AG10803 (cell line): ENCODE results near the gene POLDIP3.

Source experiments
- DNase-seq: peaks from one replicate; pipeline ENCODE4 v3.0.0; 2010; ENCODE audit warnings: low read depth
- H3K4me3 ChIP-seq: 2 replicates; pipeline ENCODE4 v1.5.1; 2011; ENCODE audit warnings: mild to moderate bottlenecking, low read length, control low read depth
- TF ChIP-seq, protein P1 (sequence below): conservative IDR thresholded peaks from 2 replicates; pipeline ENCODE4 v1.5.1; 2011; ENCODE audit warnings: mild to moderate bottlenecking, low read length, control low read depth, inconsistent platforms

POLDIP3 gene

DNA sequence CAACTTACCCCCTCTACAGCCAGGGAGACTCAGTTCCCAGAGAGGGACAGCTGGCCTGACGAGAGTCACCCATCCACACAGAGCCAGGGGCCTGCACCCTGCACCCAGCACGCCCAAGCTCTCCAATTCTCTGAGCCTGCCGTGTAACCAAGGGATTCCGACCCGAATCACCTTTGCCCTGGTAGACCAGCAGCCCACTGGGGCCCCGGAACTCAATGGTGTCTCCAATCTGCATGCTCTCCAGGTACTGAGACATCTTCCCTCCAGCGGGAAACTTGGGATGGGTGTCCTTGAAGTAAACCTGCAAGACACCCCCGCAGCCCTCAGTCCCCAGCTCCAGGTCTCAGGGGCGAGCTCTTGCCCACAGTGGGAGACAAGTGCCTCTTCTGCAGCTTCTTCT is 13.3 kb upstream of the POLDIP3 start:
- TF ChIP-seq, protein P1, sequence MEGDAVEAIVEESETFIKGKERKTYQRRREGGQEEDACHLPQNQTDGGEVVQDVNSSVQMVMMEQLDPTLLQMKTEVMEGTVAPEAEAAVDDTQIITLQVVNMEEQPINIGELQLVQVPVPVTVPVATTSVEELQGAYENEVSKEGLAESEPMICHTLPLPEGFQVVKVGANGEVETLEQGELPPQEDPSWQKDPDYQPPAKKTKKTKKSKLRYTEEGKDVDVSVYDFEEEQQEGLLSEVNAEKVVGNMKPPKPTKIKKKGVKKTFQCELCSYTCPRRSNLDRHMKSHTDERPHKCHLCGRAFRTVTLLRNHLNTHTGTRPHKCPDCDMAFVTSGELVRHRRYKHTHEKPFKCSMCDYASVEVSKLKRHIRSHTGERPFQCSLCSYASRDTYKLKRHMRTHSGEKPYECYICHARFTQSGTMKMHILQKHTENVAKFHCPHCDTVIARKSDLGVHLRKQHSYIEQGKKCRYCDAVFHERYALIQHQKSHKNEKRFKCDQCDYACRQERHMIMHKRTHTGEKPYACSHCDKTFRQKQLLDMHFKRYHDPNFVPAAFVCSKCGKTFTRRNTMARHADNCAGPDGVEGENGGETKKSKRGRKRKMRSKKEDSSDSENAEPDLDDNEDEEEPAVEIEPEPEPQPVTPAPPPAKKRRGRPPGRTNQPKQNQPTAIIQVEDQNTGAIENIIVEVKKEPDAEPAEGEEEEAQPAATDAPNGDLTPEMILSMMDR = no peak
- no peak for DNase-seq
- H3K4me3 ChIP-seq = no peak overlapping the region

DNA sequence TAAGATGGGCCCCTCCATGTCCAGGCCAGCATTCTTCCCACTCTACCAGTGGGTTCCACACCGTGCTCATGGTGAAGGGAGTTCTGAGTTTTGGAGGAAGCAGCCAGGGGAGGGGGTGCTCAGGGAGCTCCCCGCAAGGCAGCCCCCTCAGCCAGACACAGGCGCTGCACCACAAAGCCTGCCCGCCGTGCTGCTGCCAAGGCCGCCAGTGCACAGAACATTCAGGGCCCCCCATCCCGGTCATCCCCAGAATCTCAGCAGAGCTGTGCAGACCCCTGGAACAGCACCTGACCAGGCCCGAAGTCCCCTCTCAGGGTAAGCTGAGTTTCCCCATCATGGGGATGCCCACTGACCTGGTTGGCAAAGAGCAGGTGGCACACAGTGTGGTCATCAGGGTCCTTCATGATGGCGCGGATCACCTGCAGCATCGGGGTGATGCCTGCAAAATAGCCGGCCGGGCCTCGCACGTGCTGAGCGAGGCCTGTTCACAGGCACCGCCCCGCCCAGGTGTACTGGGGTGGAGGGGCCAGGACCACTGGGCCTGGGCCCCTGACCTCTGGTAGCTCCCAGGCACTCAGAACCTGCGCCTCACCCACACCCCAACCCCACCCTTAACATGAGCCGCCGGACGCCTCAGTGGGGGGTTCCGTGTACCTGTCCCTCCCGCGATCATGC is 12.4 kb upstream of the POLDIP3 start:
- H3K4me3 ChIP-seq = no peak overlapping the region
- no peak for DNase-seq
- TF ChIP-seq, protein P1 = no peak

DNA sequence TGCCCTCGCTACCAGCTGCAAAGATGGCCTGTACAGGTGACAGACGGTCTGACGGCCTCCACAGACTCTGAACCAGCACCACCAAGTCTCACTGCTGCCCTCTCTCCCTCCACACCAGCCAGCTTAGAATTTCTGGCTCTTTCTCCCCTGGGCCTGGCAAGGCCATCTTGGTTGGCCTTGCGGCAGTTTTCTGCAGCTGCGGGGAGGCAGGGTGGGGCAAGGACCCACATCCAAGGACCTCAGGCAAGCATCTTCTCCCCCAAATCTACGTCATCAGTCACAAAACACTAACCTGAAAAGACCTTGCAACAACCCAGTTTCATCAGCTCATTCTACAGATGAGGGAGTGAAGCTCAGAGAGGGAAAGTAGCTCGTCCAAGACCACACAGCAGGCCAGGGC is 11.7 kb upstream of the POLDIP3 start:
- H3K4me3 ChIP-seq = no peak overlapping the region
- TF ChIP-seq, protein P1 = no peak
- no peak for DNase-seq

DNA sequence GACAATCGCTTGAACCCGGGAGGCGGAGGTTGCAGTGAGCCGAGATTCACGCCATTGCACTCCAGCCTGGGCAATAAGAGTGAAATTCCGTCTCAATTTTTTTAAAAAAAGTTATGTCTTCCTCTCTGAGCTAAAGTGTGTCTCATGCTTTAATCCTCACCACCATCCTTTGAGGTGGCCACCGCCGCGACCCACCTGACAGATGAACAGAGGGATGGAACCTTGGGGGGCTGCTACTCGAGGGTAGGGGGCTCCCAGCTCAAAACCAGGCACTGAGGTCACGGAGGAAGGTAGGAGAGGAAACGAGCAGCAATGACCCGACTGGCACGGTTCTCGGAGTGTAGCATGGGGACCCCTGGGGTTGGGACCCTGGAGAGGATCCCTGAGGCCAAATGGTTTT is 10.7 kb upstream of the POLDIP3 start:
- DNase-seq = no peak
- no peak overlapping the region for H3K4me3 ChIP-seq
- TF ChIP-seq, protein P1 = no peak

DNA sequence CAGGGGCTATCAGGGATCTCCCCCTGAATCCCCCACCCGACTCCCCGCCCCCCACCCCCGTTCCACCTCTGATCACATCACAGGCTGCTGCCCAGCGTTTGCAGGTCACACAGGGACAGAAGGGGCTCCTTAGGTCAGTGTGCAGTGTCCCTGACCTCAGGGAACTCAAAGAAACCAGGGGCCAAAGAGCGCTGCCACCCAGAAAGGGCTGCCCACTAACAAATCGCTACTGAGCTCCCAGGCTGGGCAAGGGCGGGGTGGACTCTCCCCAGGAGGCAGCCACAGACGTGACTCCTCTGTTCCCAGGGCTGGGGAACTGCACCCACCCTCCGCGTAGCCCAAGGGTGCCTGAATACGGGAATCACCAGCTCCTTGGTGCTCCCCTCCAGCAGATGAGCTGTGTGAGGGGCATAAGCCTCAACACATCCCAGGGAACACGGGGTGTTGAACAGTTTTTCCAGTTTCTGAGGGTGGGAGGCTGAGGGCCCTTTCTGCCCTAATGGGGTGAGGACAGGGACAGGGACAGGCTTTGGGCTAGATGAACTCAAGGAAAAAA is 9.9 kb upstream of the POLDIP3 start:
- DNase-seq = no peak
- no peak overlapping the region for H3K4me3 ChIP-seq
- TF ChIP-seq, protein P1 = no peak

DNA sequence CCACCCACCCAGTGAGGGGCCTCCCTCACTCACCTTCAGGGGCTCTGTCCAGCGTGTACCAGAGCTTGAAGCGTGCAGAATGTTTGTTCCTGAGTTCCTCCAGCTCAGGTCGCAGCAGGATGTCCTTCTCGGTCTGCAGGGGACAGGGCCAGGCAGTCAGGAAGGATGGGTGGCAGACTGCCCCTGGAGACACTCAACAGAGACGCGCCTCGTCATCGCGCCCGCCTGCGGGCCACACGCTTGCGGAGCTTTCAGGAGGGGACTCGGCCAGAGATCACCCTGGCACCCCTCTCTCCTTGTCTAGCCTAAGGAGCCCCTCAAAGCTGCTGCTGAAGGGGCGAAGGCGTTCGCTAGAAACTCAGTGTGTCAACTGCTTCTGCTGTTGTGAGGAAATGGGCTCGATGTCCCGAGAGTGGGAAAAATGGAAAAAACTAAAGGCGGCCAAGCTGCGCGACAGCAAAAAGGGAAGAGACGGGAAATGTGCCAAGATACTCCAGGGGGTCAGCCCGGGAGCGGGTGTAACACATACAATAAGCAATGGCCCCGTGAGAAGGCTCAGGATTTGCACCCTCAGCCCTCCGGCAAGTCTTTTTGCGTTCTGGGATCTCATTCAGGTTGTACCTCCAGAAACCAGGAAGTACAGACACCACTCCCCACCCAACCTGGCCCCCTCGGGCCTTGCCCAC is 9.2 kb upstream of the POLDIP3 start:
- TF ChIP-seq, protein P1 = no peak
- H3K4me3 ChIP-seq = no peak overlapping the region
- no peak for DNase-seq

DNA sequence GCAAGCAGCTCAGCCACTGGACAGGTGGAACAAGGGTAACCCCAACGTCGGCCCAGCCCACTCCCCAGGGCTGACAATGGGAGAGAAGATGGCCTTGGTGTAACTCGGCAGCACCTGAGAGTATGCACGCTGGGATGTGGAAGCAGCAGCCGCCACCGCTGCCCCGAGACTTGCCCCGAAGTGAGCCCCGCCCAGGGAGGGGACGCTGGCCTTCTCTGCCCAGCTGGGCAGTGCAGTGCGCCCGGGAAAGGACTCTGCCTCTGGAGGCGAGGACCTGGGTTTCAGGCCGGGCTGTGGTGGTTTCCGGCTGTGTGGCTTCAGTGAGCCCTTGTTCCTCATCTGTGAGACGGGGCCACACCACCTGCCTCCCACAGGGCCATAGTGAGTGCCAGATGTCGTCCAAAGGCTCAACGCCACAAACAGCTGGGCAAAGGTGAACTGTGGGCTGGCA is 8.6 kb upstream of the POLDIP3 start:
- DNase-seq = no peak
- H3K4me3 ChIP-seq = no peak overlapping the region
- TF ChIP-seq, protein P1 = no peak
